SK-N-SH (cell line): ENCODE data around the gene AGAP1. TPM values are rescaled to one million over a fixed set of nuclear protein-coding genes. Genes with fewer than 3 reads are reported as not detected.

Source experiments
- CTCF ChIA-PET: fragments of 300-600, 350-600 bp; formaldehyde crosslinking; extraction: SDS; loops from one replicate; lab custom pipeline; 2021; lab: Yijun Ruan, JAX
- POLR2A ChIA-PET: fragments of 350-600 bp; sonication (Branson Sonifier 250); formaldehyde crosslinking; extraction: SDS; loops from one replicate; lab custom pipeline; 2020; ENCODE audit warnings: antibody characterized with exemption, inconsistent platforms; lab: Yijun Ruan, JAX
- DNase-seq: peaks from one replicate; pipeline ENCODE4 v3.0.0; 2012
- H2AFZ ChIP-seq: fragments of 200-600 bp; sonication (generic); 2 replicates; pipeline ENCODE4 v1.8.1; 2016; ENCODE audit warnings: antibody characterized with exemption, mild to moderate bottlenecking, low read depth
- H3F3A ChIP-seq: fragments of 200-600 bp; sonication (generic); replicated peaks from 2 replicates; pipeline ENCODE3; 2016; ENCODE audit warnings: antibody characterized with exemption, mild to moderate bottlenecking; ENCODE audit not compliant: insufficient read depth
- H3K27ac ChIP-seq, 2 experiments: fragments of 200-500 bp in 1 of 2; fragments of 200-600 bp in 1 of 2; sonication (Bioruptor generic) in 1 of 2; sonication (generic), shearing (Covaris generic) in 1 of 2; 2 replicates each; pipeline versions ENCODE4 v1.5.1 to v1.6.1; 2014 to 2016; ENCODE audit warnings: low read depth in 2 of 2, inconsistent platforms in 1 of 2, low read length in 1 of 2, mild to moderate bottlenecking in 1 of 2, mixed read lengths in 1 of 2
- H3K27me3 ChIP-seq: fragments of 200-600 bp; sonication (generic), shearing (Covaris generic); 2 replicates; pipeline ENCODE4 v1.6.1; 2016; ENCODE audit warnings: mixed run types; ENCODE audit not compliant: insufficient read depth
- H3K36me3 ChIP-seq, 2 experiments: fragments of 200-500 bp in 1 of 2; fragments of 200-600 bp in 1 of 2; sonication (Bioruptor generic) in 1 of 2; sonication (generic) in 1 of 2; replicated peaks in 1 of 2; 2 replicates each; pipeline versions ENCODE3 to v1.5.1; 2014 to 2016; ENCODE audit warnings: low read length in 1 of 2, mild to moderate bottlenecking in 1 of 2; ENCODE audit not compliant: insufficient read depth in 2 of 2, control insufficient read depth in 1 of 2
- H3K4me1 ChIP-seq, 2 experiments: fragments of 200-500 bp in 1 of 2; fragments of 200-600 bp in 1 of 2; sonication (Bioruptor generic) in 1 of 2; sonication (generic), shearing (Covaris generic) in 1 of 2; 2 replicates each; pipeline versions ENCODE4 v1.5.1 to v1.6.1; 2014 to 2016; ENCODE audit warnings: low read depth in 1 of 2, low read length in 1 of 2, mixed run types in 1 of 2; ENCODE audit not compliant: insufficient read depth in 2 of 2, control insufficient read depth in 1 of 2
- H3K4me2 ChIP-seq: fragments of 200-600 bp; sonication (generic), shearing (Covaris generic); 2 replicates; pipeline ENCODE4 v1.6.1; 2017; ENCODE audit warnings: mixed run types
- H3K4me3 ChIP-seq, 2 experiments: fragments of 200-500 bp in 1 of 2; fragments of 200-600 bp in 1 of 2; sonication (Bioruptor generic) in 1 of 2; sonication (generic), shearing (Covaris generic) in 1 of 2; 2 replicates each; pipeline versions ENCODE4 v1.5.1 to v1.8.1; 2014 to 2016; ENCODE audit warnings: low read depth in 2 of 2, inconsistent platforms in 1 of 2, low read length in 1 of 2, mild to moderate bottlenecking in 1 of 2, mixed read lengths in 1 of 2, moderate library complexity in 1 of 2
- H3K79me2 ChIP-seq: fragments of 200-600 bp; sonication (generic); 2 replicates; pipeline ENCODE4 v1.8.1; 2017; ENCODE audit warnings: mild to moderate bottlenecking; ENCODE audit not compliant: insufficient read depth
- H3K9ac ChIP-seq: fragments of 200-600 bp; sonication (generic); 2 replicates; pipeline ENCODE4 v1.6.1; 2017; ENCODE audit warnings: mixed run types
- H3K9me2 ChIP-seq: fragments of 200-600 bp; sonication (generic); 2 replicates; pipeline ENCODE4 v1.6.1; 2017; ENCODE audit warnings: mixed run types
- H3K9me3 ChIP-seq: fragments of 200-600 bp; sonication (generic); 2 replicates; pipeline ENCODE4 v1.6.1; 2017; ENCODE audit warnings: mixed run types, mild to moderate bottlenecking, moderate library complexity
- H4K20me1 ChIP-seq: fragments of 200-600 bp; sonication (generic); 2 replicates; pipeline ENCODE4 v1.6.1; 2017; ENCODE audit warnings: mild to moderate bottlenecking, mixed run types; ENCODE audit not compliant: insufficient read depth
- CTCF ChIP-seq: fragments of 200-600 bp; sonication (generic); IDR thresholded peaks from 2 replicates; pipeline ENCODE4 v1.6.1; 2017; ENCODE audit warnings: antibody characterized with exemption, mild to moderate bottlenecking, moderate library complexity
- EP300 ChIP-seq, 2 experiments: IDR thresholded peaks; 2 replicates each; pipeline versions ENCODE4 v1.4.0 to v1.6.1; 2012; ENCODE audit warnings: borderline replicate concordance in 1 of 2, low read depth in 1 of 2, low read length in 1 of 2
- FOSL2 ChIP-seq: IDR thresholded peaks from 2 replicates; pipeline ENCODE4 v1.4.0; 2012; ENCODE audit warnings: low read depth, mild to moderate bottlenecking, moderate library complexity, borderline replicate concordance
- FOXM1 ChIP-seq: IDR thresholded peaks from 2 replicates; pipeline ENCODE4 v1.4.0; 2012; ENCODE audit warnings: low read depth, mild to moderate bottlenecking
- GATA2 ChIP-seq: sonication (generic); formaldehyde crosslinking; IDR thresholded peaks from 2 replicates; pipeline ENCODE4 v1.5.0; 2020; ENCODE audit warnings: mild to moderate bottlenecking, missing genetic modification reagents
- IRF3 ChIP-seq: fragments of 150-350 bp; IDR thresholded peaks from 2 replicates; pipeline ENCODE4 v1.6.1; 2016; ENCODE audit warnings: mild to moderate bottlenecking, low read depth, low read length
- MEF2A ChIP-seq: IDR thresholded peaks from 2 replicates; pipeline ENCODE4 v1.4.0; 2012; ENCODE audit warnings: low read depth, borderline replicate concordance
- NFIC ChIP-seq: IDR thresholded peaks from 2 replicates; pipeline ENCODE4 v1.4.0; 2012; ENCODE audit warnings: borderline replicate concordance
- NRF1 ChIP-seq: IDR thresholded peaks from 2 replicates; pipeline ENCODE4 v1.6.1; 2012; ENCODE audit warnings: low read depth, mild to moderate bottlenecking, low read length
- POLR2AphosphoS5 ChIP-seq: IDR thresholded peaks from 2 replicates; pipeline ENCODE4 v1.6.1; 2012; ENCODE audit warnings: low read depth, low read length
- RAD21 ChIP-seq: IDR thresholded peaks from 2 replicates; pipeline ENCODE4 v1.6.1; 2012; ENCODE audit warnings: mild to moderate bottlenecking, low read length
- REST ChIP-seq: IDR thresholded peaks from 2 replicates; pipeline ENCODE4 v1.6.1; 2012; ENCODE audit warnings: mild to moderate bottlenecking, low read depth, low read length, moderate library complexity
- RXRA ChIP-seq: IDR thresholded peaks from 2 replicates; pipeline ENCODE4 v1.4.0; 2012; ENCODE audit warnings: low read depth, mild to moderate bottlenecking, borderline replicate concordance
- TEAD4 ChIP-seq: IDR thresholded peaks from 2 replicates; pipeline ENCODE4 v1.4.0; 2012; ENCODE audit warnings: mild to moderate bottlenecking, borderline replicate concordance; ENCODE audit not compliant: insufficient read depth
- WGBS: methylation state at CpG from one replicate; pipeline ENCODE4 v1.1.6; 2017; ENCODE audit warnings: low lambda C conversion rate; 5-methylcytosine and 5-hydroxymethylcytosine counted together
- polyA plus RNA-seq, 3 experiments: library from polyadenylated mRNA; depleted of rRNA; stranded (reverse); fragments of >200 nt; gene quantifications; 2 replicates each; pipeline ENCODE4 v1.2.3, GENCODE V29; 2012
- TF ChIP-seq, protein P1 (sequence below): IDR thresholded peaks from 2 replicates; pipeline ENCODE4; 2012
- TF ChIP-seq, protein P2 (sequence below): IDR thresholded peaks from 2 replicates; pipeline ENCODE4 v1.4.0; 2012; ENCODE audit warnings: low read depth

The AGAP1 gene
- polyA plus RNA-seq, 1 of the 3 experiments (the other 2 are of a cell fraction): 8.8 TPM

DNA sequence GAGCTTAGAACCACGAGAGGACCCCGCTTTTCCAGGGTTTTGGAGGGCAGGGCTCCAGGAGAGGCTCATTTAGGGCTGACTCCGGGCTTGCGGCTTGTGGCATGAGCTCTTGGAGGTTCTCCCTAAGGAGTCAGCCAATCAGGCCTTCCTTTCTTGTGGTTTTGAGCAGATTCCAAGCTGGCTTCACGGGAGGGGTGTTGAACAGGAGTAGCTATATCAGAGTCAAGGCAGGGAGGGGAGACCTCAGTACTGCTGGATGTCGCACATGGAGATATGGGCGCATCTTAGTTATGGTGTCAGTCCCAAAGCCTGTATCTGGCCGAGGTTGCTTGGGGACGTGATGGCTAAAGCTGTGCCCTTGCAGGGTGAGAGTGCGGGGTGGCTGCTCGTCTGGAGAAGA is 98.6 kb downstream of the AGAP1 start:
- no peak for DNase-seq
- Histone ChIP-seq H2AFZ (no peak overlapping the region), H4K20me1 (peaks cover 27% of the 10 kb centered on the region), H3K9me2 (no peaks in the 10 kb centered on the region), H3K4me1 (no peaks in the 10 kb centered on the region; a peak in 1 of 4 replicates), H3K27me3 (no peaks in the 10 kb centered on the region), H3K9me3 (no peaks in the 10 kb centered on the region), H3K9ac (no peak overlapping the region), H3K4me2 (no peak overlapping the region), H3K4me3 (no peak overlapping the region), H3K27ac (no peak overlapping the region), H3K36me3 (no peaks in the 10 kb centered on the region), H3K79me2 (0 out of 2 replicates have a peak, but pooled peaks cover 3% of the 10 kb centered on the region), H3F3A (no peaks in the 10 kb centered on the region)
- ChIA-PET CTCF (interaction anchor here (0.6 to 11.1 kb wide), 17 partner anchors 8 to 475 kb away, joined by 3 to 301 read pairs (median 8); no protein-coding TSS in a partner anchor), POLR2A (no interaction called here)
- 83% methylated on average over 11 of the region's 11 CpGs for WGBS
- no peak for TF ChIP-seq NFIC
- TF ChIP-seq, protein P1, sequence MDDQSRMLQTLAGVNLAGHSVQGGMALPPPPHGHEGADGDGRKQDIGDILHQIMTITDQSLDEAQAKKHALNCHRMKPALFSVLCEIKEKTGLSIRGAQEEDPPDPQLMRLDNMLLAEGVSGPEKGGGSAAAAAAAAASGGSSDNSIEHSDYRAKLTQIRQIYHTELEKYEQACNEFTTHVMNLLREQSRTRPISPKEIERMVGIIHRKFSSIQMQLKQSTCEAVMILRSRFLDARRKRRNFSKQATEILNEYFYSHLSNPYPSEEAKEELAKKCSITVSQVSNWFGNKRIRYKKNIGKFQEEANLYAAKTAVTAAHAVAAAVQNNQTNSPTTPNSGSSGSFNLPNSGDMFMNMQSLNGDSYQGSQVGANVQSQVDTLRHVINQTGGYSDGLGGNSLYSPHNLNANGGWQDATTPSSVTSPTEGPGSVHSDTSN: no peak
- no peak for TF ChIP-seq REST
- TF ChIP-seq NRF1: no peak
- TF ChIP-seq TEAD4: no peak
- no peak for TF ChIP-seq FOSL2
- no peak for TF ChIP-seq FOXM1
- no peak for TF ChIP-seq IRF3
- TF ChIP-seq POLR2AphosphoS5: no peak
- TF ChIP-seq, protein P2, sequence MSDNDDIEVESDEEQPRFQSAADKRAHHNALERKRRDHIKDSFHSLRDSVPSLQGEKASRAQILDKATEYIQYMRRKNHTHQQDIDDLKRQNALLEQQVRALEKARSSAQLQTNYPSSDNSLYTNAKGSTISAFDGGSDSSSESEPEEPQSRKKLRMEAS: no peak
- TF ChIP-seq CTCF: no peak
- no peak for TF ChIP-seq RAD21
- no peak for TF ChIP-seq EP300 (IDR thresholded peaks at IDR 0.05; ENCODE audit: borderline replicate concordance in 1 of 2, low read depth in 1 of 2, low read length in 1 of 2)
- TF ChIP-seq RXRA: no peak
- TF ChIP-seq GATA2 (CRISPR knock-in tag): no peak
- no peak for TF ChIP-seq MEF2A
